Transverse colon (tissue), 4 donors: ENCODE measurements around the gene ETV6. TPM values are rescaled to one million over a fixed set of nuclear protein-coding genes. Genes with fewer than 3 reads are reported as not detected.

Experiments used
- DNase-seq: peaks from one replicate; pipeline ENCODE4 v3.0.0-alpha.2; 2019
- H3K27ac ChIP-seq, 4 donors: fragments of 200-600 bp; sonication (generic); 2 replicates each; pipeline ENCODE4 v1.5.1; 2016 to 2018; ENCODE audit warnings: inconsistent platforms in 4 of 4
- H3K27me3 ChIP-seq: fragments of 200-600 bp; sonication (generic); 2 replicates; pipeline ENCODE4 v1.5.1; 2017; ENCODE audit warnings: inconsistent platforms
- H3K36me3 ChIP-seq, 4 donors: fragments of 200-600 bp; sonication (generic); 2 replicates each; pipeline ENCODE4 v1.5.1; 2017 to 2019; ENCODE audit warnings: inconsistent platforms in 4 of 4
- H3K4me1 ChIP-seq, 4 donors: fragments of 200-600 bp; sonication (generic); 2 replicates each; pipeline ENCODE4 v1.5.1; 2017 to 2020; ENCODE audit warnings: inconsistent platforms in 4 of 4
- H3K4me3 ChIP-seq, 4 donors: fragments of 200-600 bp; sonication (generic); 1 replicate in 1 of 4; 2 replicates in 3 of 4; pipeline versions ENCODE4 v1.5.1 to v1.6.1; 2017 to 2019; ENCODE audit warnings: inconsistent platforms in 4 of 4
- H3K9me3 ChIP-seq, 2 donors: fragments of 200-600 bp; sonication (generic); 2 replicates each; pipeline ENCODE4 v1.5.1; 2017 to 2019; ENCODE audit warnings: inconsistent platforms in 2 of 2
- EP300 ChIP-seq: sonication (generic); formaldehyde crosslinking; IDR thresholded peaks from one replicate; pipeline ENCODE4 v1.6.1; 2017; ENCODE audit warnings: antibody characterized with exemption, low read depth
- POLR2A ChIP-seq: fragments of 450-650 bp; IDR thresholded peaks from one replicate; pipeline ENCODE4 v1.6.1; 2016; ENCODE audit warnings: antibody characterized with exemption, mild to moderate bottlenecking, moderate library complexity
- POLR2AphosphoS5 ChIP-seq, 3 donors: sonication (generic); formaldehyde crosslinking; IDR thresholded peaks; one replicate each; pipeline ENCODE4 v1.6.1; 2016; ENCODE audit warnings: antibody characterized with exemption in 3 of 3
- WGBS, 2 donors: methylation state at CpG; one replicate each; pipeline ENCODE4 v1.1.5; 2018; ENCODE audit warnings: low coverage in 1 of 2; 5-methylcytosine and 5-hydroxymethylcytosine counted together
- in situ Hi-C, 4 donors: fragments of 200-750 bp; cut with MboI; loops; one replicate each; pipeline versions ENCODE4 v1.15.0 to v1.15.1; 2017; ENCODE audit warnings: low sequenced_read_pairs in 3 of 4, low pct_ligation_motif_present in 1 of 4, low pct_unique_long_range_greater_than_20kb in 1 of 4
- intact Hi-C: fragments of 100-400 bp; cut with DNase I; formaldehyde crosslinking; loops from one replicate; pipeline ENCODE4 v1.15.1; 2023; ENCODE audit warnings: low total_unique reads
- total RNA-seq, 4 donors: library from RNA; depleted of rRNA; stranded (reverse); fragments of >200 nt; gene quantifications; one replicate each; pipeline ENCODE4 v1.1.0, GENCODE V29; 2016
- TF ChIP-seq, protein P1 (sequence below), 5 experiments: fragments of 200-600 bp in 3 of 5; fragments of 450-650 bp in 2 of 5; sonication (generic) in 3 of 5; IDR thresholded peaks; 1 replicate in 2 of 5; 2 replicates in 3 of 5; pipeline ENCODE4 v1.5.1; 2016 to 2017; ENCODE audit warnings: antibody characterized with exemption in 5 of 5, inconsistent platforms in 3 of 5, mild to moderate bottlenecking in 2 of 5, moderate library complexity in 1 of 5

Gene ETV6
- total RNA-seq, 4 donors from 2014 or later, result 19.9 to 47.9 (median 41.0) TPM

- Histone ChIP-seq H3K36me3 (no peaks in the 10 kb centered on the region), H3K27ac (peak overlapping the region; percentile 7 to 67 (median 62)), H3K4me1 (peaks cover 4 to 33% (median 14%) of the 10 kb centered on the region in 4 donors), H3K9me3 (no peaks in the 10 kb centered on the region), H3K27me3 (no peaks in the 10 kb centered on the region), H3K4me3 (no peak overlapping the region)
- no peak for DNase-seq
- TF ChIP-seq POLR2A (no peak), POLR2AphosphoS5 (IDR thresholded peaks at IDR 0.05) (no peak)
- TF ChIP-seq, protein P1, sequence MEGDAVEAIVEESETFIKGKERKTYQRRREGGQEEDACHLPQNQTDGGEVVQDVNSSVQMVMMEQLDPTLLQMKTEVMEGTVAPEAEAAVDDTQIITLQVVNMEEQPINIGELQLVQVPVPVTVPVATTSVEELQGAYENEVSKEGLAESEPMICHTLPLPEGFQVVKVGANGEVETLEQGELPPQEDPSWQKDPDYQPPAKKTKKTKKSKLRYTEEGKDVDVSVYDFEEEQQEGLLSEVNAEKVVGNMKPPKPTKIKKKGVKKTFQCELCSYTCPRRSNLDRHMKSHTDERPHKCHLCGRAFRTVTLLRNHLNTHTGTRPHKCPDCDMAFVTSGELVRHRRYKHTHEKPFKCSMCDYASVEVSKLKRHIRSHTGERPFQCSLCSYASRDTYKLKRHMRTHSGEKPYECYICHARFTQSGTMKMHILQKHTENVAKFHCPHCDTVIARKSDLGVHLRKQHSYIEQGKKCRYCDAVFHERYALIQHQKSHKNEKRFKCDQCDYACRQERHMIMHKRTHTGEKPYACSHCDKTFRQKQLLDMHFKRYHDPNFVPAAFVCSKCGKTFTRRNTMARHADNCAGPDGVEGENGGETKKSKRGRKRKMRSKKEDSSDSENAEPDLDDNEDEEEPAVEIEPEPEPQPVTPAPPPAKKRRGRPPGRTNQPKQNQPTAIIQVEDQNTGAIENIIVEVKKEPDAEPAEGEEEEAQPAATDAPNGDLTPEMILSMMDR (IDR thresholded peaks at IDR 0.05), result peak in 1 of 5 experiments; percentile 33
- in situ Hi-C loops, result no loop called here
- intact Hi-C loops, result loop anchor here (5.0 to 10.0 kb wide), 2 partner anchors 50 to 857 kb away; no protein-coding TSS in a partner anchor
- WGBS, 2 donors, result 54 to 57% methylated on average over 3 of the region's 3 CpGs
Observed at GRCh38 chr12:11805043-11805442, 155.6 kb downstream of the ETV6 start.

GRCh38 chr12:11805680-11806079, 156.2 kb downstream of the ETV6 start:
- Histone ChIP-seq H3K27me3 (no peaks in the 10 kb centered on the region), H3K9me3 (no peaks in the 10 kb centered on the region), H3K36me3 (no peaks in the 10 kb centered on the region), H3K27ac (peak overlapping the region; percentile 7 to 67 (median 62)), H3K4me3 (no peak overlapping the region), H3K4me1 (peaks cover 4 to 36% (median 15%) of the 10 kb centered on the region in 4 donors)
- 51 to 60% methylated on average over 3 of the region's 3 CpGs for WGBS, 2 donors
- in situ Hi-C loops (no loop called here), intact Hi-C loops (loop anchor here (5.0 to 10.0 kb wide), 2 partner anchors 51 to 857 kb away; no protein-coding TSS in a partner anchor)
- TF ChIP-seq EP300 (no peak), POLR2AphosphoS5 (IDR thresholded peaks at IDR 0.05) (peak in 2 of 3 donors; percentile 30 to 37), POLR2A (no peak)
- TF ChIP-seq, protein P1 (IDR thresholded peaks at IDR 0.05), result no peak
- DNase-seq, result no peak

DNA sequence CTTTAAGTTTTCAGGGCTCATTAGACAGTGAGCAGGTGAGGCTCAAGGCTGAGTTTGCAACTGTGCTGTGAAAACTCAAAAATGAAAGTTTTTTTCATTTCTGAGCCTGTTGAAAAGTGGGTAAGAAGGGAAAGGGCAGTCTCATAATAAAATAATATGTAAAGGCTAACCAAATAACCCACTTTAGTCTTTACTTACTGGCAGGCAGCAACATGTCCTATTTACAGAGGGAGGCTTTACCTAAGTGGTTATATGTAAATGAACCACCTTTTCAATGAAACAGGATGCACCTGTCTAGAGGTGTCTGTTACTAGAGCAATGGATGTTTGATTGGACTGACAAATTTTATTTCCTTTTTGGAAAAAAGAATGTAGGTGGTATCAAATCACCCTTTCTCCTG, 158.0 kb downstream of the ETV6 start:
- Histone ChIP-seq H3K27me3 (no peaks in the 10 kb centered on the region), H3K27ac (peak overlapping the region in 1 of 4 donors; percentile 67), H3K36me3 (no peaks in the 10 kb centered on the region), H3K4me3 (no peak overlapping the region), H3K9me3 (no peaks in the 10 kb centered on the region), H3K4me1 (peaks cover 13 to 53% (median 31%) of the 10 kb centered on the region in 4 donors)
- TF ChIP-seq EP300 (no peak), POLR2A (no peak), POLR2AphosphoS5 (IDR thresholded peaks at IDR 0.05) (no peak)
- TF ChIP-seq, protein P1 (IDR thresholded peaks at IDR 0.05), result no peak
- intact Hi-C loops (loop anchor here (5.0 to 10.0 kb wide), 2 partner anchors 53 to 855 kb away; no protein-coding TSS in a partner anchor), in situ Hi-C loops (no loop called here)
- no peak for DNase-seq

- intact Hi-C loops (loop anchor here (5.0 to 10.0 kb wide), 2 partner anchors 54 to 853 kb away; no protein-coding TSS in a partner anchor), in situ Hi-C loops (no loop called here)
- Histone ChIP-seq H3K27ac (no peak overlapping the region), H3K4me3 (no peak overlapping the region), H3K27me3 (no peaks in the 10 kb centered on the region), H3K4me1 (peaks cover 28 to 63% (median 43%) of the 10 kb centered on the region in 4 donors), H3K9me3 (no peaks in the 10 kb centered on the region), H3K36me3 (no peaks in the 10 kb centered on the region)
- WGBS, 2 donors, result 91% methylated on average over 8 of the region's 8 CpGs; no CpG with 5 or more reads in 1 of the 2 donors
- DNase-seq, result no peak
- no peak for TF ChIP-seq EP300
Observed at GRCh38 chr12:11808931-11809330, 159.5 kb downstream of the ETV6 start.

DNA sequence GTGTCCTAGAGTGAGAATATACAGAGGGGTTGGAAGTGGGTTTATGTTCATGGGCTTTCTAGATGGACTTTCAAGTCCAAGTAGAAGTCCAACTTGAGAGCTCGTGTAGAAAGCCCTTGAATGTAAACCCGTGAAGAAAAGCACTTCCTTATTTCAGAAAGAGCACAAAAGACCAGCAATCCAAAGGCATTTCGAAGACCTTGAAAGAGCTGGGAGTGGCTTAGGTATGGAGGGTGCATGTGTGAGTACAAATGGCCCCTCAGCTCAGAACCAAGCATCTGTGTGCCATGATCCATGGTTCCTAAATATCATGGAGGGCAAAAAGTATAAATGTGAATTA, 160.7 kb downstream of the ETV6 start:
- 67 to 76% methylated on average over 3 of the region's 3 CpGs for WGBS, 2 donors
- peak overlapping the region; percentile 17 to 77 (median 26) for H3K27ac ChIP-seq
- no peaks in the 10 kb centered on the region for H3K27me3 ChIP-seq
- TF ChIP-seq EP300, result no peak
- TF ChIP-seq POLR2AphosphoS5 (IDR thresholded peaks at IDR 0.05), result no peak
- TF ChIP-seq, protein P1 (IDR thresholded peaks at IDR 0.05), result no peak
- no peak for TF ChIP-seq POLR2A
- in situ Hi-C loops (no loop called here), intact Hi-C loops (no loop called here)
- no peaks in the 10 kb centered on the region for H3K9me3 ChIP-seq
- no peak overlapping the region for H3K4me3 ChIP-seq
- H3K4me1 ChIP-seq, result peaks cover 30 to 62% (median 43%) of the 10 kb centered on the region in 4 donors
- no peaks in the 10 kb centered on the region for H3K36me3 ChIP-seq
- no peak for DNase-seq
